ENCODE results near the gene FAM174B.

The FAM174B gene

DNA sequence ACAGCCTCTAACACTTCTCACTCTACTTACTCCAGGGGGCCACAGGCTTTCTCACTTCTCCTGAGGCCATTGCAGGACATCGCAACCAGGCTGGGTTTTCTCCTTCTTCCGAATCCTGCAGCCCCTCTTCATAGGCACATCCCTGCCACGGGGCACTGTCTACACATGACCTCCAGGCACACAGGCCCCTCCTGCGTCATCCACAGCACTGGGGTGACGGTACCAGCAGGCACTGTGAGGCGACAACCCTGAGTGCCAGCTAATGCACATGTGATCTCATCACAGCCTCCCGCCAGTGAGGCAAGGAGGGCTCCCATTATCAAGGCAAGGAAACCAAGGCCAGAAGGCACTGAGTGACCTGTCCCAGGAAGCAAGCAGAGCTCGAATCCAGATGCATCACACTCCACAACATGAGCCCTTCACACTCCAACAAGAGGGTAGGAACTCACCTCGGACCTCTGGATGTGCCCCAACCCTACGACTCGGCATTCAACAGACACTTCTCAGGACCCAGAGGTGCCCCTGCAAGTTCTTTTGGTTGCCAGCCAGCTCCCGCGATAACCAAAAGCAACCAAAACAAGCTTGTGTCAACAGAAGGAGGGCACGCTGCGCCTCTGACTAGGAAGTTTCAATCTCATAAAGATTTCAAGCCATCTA is 16.7 kb downstream of the FAM174B start:
- no peak for DNase-seq

DNA sequence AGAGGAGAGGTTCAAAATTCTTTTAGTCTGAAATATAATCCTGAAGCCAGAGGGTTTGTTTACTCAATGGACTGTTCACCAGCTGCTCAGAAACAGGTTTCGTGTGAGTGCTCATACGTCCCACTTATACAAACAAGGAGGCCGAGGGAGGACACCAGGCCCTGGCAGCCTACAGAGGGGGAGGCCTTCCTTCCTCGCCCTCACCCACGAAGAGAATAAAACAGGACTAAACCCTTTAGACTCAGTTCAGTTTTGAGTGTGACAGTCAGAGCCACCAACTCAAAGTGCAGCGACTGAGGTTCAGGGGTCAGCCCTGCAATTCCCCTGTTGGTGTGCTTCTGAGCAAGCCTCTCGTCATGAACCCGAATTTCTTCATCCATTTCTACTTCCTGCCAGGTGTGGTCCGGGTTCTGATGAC is 17.3 kb downstream of the FAM174B start:
- no peak for DNase-seq

DNA sequence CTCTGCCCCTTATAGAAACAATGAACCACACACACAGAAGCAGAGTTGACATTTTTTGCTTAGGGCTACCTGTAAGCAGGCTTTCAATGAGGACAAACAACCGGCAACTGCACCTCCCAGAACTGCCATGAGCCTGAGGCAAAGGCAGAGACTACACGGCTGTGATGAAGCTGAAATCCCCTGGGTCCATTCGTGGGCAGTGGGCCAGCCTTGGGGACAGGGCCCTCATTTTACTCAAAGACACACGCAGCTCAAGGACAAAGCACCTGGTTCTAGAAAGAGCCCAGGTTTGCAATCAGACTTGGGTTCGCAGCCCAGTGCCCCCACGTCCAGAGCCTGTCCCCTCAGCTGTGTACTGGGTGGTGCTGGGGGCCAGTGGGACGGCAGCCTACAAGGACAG is 17.9 kb downstream of the FAM174B start:
- DNase-seq: no peak

DNA sequence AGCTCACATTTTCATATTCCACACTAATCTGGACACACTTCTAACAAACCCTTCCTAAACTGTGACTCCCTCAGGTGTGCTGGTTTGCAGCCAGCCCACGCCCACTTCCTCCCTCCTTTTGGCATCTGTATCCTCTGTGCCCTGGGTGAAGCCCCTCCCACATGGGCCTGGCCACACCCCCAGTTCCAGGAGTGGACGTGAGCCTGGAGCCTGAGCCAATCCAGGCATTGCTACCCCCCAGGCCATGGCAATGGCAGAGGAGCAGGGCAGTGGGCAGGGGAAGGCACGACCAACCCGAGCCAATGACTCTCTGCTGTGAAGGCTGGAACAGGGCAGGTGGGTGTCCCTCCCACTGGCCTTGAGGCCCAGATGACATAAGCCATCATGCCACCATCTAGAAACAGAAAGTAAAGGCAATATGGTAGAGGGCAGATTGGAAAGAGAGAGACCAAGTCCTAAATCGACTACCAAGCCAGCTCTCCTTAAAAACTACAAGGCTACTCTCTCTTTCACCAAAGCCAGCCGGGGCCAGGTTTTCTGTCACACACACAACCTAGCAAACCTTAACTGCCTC is 18.6 kb downstream of the FAM174B start:
- no peak for DNase-seq

DNA sequence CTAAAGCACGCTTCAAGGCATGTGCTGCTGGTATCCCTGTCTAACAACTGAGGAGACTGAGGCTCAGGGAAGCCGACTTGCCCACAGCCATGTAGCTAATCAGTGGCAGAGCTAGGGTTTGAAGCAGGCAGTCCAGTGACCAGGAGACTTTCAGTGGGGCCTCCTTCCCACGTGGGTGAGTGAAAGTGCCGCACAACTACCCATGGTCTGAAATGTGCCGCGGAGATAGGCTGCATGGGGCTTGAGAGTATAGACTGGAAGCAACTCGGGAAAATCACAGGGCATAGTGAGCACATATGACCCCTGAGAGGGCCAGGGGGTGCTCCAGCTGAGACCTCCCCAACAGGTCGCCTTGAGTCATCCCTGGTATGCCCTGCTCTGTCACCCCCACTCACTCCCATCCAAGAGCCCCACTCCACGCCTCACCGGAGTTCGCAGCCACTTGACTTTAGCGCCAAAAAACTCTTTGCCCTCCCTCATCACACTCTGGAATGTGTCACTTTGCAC is 19.1 kb downstream of the FAM174B start:
- DNase-seq: no peak

DNA sequence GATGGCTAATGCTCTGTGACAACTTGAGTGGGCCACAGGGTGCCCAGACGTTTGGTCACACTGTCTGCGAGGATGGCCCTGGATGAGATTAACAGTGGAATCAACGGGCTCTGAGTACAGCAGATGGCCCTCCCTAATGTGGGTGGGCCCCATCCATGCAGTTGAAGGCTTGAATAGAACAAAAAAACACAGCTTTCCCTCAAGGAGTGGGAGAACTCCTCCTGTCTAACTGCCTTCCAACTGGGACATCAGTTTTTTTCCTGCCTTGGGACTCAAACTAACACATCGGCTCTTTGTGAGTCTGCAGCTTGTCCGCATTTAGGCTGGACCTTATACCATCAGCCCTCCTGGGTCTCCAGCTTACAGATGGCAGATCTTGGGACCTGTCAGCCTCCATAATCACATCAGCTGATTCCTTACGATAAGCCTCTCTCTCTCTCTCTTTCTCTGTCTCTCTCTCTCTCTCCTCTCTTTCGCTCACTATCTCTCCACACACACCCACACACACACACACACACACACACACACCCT is 20.8 kb downstream of the FAM174B start:
- DNase-seq: no peak

DNA sequence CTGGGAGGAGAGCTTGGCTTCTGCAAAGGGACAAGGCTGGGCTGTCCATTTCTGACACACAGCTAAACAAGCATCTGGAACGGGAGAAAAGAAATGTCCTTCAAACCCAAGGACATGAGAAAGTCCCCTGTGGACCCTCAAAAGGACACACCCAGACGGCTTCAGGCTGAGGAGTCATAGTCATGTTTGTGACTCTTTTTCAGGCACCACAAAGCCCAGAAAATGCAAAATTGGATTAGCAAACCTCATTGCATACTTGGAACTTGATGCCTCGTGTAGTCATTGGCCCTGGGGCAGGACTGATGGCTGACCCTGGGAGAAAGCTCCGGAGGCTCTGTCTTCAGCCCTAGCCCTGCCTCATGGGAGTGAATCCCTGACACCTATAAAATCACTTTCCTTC is 21.5 kb downstream of the FAM174B start:
- DNase-seq: no peak

DNA sequence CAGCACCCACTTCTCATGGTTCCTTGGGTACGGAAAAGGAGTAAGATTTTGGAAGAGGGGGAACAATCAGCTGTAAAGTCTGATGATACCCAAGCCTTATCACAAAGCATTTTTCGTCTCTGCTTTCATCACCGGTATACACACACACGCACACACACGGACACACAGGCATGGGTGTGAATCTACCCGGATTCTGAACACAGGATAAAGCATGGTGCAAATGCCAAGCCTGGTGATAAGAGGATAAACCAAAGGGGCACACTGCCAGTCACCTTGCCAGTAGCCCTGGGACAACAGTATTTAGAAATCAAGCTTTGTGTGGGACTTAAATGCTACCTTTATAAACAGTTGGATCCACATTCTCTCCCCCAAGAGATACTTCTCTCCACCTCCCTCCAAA is 22.2 kb downstream of the FAM174B start:
- no peak for DNase-seq

DNA sequence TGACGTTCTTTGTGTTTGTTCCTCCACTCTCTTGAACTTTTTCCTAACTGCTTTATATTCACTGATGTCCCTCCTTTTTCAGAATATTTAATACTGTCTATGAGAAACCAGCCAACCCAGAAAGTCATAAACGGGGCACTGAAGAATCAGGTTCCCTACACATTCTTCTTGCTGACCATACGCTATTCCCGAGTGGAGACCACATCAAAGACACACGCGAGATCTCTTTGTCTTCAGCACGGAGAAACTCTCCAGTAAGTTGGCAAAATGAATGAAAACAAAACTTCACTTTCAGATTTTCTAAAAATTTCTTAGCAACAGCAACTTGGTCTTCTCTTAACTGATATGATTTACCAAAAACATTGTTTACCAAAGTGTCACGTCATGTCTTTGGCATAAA is 22.6 kb downstream of the FAM174B start:
- no peak for DNase-seq

DNA sequence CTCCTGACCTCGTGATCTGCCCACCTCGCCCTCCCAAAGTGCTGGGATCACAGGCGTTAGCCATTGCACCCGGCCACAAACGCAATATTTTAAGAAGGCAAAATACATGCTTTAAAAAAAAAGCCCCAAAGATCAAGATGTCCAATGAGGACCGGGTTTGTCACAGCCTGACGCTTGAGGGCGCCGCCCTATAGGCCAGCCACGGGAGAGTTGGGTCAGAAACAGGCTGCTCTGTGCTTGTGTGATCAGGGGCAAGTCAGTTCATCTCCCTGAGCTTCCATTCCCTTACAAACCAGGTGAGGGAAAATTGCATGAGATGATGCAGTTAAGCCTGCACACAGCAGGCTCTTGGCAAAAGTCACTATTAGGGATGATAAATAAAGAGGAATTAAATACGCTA is 23.9 kb downstream of the FAM174B start:
- no peak for DNase-seq

DNA sequence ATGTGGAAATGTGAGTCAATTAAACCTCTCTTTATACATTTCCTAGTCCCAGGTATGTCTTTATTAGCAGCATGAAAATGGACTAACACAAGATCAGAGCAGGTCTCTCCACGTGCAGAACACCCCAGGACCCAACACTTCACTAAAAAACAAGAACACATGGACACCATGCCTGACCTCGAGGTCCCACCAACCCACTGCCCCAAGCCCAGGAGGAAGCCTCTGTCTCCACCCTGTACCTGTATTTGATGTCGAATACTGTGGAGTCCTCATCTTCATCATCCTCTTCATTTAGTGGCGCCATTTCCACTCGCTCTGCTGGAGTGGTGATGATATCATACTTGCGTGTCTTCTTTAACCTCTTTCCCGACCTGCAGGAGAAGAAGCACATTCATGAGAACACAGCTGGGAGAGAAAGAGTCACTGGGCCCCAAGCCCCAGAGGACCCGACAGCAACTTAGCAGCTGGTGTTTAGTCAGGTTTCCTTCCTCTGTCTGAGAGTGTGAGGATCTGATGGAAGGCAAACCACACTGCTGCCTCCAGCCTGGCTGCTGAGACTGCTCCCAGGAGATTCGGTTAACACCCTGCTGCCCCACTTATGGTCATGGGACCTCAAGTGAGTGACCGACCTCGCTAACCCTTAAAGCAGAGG is 25.5 kb downstream of the FAM174B start:
- DNase-seq: no peak

DNA sequence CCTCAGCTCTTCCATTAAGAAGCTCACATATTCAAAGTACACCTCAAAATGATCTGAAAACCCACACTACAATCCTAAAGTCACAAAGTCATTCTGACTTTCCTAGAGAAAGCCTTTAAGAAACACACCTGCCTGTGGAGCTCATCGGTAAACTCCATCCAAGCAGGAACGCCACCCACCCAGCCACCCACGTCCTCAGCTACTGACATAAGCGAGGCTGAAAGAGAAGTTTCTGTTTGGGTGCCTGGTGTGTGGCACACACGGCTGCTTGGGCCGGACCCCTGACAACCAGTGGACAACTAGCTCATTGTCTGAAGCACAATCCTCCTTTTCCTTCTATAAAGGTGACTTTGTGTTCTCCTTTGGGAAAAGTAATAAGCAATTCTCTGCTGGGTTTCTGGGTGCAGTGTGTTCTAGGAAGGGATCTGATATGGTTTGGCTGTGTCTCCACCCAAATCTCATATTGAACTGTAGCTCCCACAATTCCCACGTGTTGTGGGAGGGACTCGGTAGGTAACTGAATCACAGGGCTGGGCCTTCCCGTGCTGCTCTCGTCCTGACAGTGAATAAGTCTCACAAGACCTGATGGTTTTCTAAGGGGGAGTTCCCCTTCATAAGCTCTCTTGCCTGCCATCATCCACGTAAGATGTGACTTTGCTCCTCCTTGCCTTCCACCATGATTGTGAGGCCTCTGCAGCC is 26.1 kb downstream of the FAM174B start:
- no peak for DNase-seq

DNA sequence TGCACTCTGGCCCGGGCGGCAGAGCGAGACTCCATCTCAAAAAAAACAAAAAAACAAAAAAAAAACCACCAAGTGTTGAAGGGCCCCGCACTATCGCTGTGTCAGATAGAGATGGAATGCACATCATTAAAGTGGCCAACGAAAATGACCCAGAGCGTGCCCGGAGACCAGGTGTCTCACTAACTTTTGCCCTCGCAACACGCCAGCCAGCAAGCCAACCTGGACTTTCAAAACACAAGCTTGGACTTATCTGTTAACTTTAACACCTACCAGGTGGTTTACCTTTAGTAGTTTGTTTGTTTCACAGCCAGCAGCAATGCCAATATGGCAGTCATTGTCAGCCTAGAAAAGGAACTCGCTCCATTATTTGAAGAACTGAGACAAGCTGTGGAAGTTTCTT is 28.6 kb downstream of the FAM174B start:
- DNase-seq: no peak

DNA sequence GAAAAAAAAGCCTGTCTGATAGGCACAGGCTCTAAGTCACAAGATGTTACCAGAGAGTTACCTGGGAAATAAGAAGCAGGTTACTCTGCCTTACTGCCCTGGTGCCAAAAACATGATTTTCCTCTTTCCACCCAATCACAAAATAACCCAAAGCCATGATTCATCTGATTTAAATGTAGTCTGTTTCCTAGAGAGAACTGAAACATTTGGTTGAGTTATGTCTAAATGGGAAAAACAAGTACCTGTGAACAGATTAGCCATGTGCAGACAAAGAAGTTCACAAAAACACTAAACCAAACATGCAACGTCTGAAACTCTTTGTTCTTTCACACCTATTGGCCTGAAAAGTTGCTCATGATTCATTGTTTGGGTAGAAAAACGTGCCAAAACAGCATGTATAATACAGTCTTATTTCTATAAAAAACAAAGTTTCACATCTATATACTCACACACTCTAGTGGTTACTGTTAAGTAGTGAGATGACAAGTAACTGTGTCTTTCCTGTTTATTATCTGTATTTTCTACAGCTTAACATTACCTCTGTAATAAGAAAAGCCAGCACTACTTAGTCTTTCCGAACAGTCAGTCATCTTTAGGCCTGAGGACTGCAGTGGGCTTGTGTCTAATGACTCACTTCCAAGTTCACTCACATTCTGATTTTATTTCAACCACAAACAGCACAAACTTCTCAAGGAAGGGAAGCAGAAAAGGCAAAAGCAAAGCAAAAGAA is 30.2 kb downstream of the FAM174B start:
- no peak for DNase-seq

DNA sequence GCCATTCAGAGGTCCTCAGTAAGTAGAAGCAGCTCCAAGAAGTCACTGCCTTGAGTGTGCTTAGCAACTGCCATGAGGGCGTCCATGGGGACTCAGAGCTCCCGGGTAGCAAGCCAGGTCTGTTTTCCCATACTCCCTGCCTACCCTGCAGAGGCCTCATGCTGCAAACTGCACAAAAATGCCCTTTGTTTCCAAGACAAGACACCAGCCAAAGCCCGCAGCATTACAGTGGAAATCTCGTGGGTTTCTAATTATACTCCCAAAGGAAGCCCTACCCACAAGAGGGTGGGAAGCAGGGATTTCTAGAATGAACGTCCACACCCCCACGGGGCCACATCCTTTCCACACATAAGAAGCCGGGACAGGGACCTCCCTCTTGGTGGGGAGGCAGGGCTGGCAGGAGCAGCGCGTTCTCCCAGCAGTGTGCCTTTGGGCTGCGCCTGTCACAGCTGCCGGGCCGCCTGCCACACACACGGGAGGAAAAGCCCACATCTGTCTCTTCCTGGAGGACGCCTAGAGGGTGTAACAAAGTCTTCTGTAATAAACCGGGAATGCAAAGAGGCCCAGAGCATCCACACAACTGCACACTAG is 31.1 kb downstream of the FAM174B start:
- DNase-seq: no peak

DNA sequence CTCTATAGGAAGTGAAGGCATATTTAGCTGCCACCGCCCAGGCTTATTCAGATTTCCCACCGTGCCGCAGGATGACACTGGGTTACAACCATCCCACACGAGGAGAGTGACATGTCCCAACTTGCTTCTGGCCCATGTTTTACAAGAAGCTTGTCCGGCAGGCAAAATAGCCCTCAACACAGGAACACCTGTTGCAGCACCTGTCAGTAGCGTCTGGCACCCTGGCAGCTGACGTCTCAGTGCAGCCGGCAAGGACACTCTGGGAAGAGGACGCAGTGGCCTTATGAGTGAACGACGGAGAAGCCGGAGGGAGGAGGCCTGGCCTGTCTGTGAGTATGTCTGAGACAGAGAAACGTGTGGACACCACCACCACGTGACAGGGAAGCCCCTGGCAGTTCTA is 32.1 kb downstream of the FAM174B start:
- DNase-seq: no peak

DNA sequence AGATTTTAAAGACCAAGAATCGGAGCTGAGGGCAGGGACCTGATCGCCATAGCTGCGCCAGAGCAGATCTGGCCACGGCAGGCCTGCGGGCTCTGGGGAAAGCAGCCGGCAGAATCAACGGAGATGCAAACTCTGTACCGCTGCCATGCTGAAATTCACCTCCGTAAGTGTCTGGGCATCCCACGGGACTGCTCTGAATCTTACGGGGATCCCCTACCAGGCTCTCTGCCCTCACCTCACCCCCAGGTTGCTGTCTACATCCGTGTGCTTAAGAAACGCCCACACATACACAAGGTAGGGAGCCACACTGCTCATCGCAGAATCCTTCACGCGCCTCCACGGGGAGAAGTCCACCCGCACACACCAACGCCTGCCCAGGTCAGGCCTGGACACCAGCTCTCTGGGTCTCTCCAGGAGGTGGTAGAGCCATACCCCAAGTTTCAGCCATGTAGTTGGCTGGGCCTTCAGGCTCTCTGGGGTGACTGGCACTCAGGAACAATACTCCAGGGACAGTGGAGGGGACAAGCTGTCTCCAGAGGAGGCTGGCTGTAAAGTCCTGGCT is 33.5 kb downstream of the FAM174B start:
- DNase-seq: no peak

DNA sequence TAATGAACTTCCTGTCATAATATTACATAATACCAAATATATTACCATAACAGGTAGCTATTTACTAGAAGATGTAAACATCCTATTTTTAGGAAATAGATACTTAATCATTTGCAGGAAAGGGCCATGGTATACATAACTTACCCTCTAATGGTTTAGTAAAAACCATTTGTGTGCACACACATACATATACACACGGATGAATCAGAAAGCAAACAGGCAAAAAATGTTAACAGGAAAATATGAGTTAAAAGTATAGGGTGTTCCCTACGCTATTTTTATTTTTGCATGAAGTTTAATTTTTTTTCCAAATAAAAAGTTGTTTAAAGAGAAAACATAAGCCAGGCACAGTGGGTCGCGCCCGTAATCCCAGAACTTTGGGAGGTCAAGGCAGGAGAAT is 34.6 kb downstream of the FAM174B start:
- no peak for DNase-seq

DNA sequence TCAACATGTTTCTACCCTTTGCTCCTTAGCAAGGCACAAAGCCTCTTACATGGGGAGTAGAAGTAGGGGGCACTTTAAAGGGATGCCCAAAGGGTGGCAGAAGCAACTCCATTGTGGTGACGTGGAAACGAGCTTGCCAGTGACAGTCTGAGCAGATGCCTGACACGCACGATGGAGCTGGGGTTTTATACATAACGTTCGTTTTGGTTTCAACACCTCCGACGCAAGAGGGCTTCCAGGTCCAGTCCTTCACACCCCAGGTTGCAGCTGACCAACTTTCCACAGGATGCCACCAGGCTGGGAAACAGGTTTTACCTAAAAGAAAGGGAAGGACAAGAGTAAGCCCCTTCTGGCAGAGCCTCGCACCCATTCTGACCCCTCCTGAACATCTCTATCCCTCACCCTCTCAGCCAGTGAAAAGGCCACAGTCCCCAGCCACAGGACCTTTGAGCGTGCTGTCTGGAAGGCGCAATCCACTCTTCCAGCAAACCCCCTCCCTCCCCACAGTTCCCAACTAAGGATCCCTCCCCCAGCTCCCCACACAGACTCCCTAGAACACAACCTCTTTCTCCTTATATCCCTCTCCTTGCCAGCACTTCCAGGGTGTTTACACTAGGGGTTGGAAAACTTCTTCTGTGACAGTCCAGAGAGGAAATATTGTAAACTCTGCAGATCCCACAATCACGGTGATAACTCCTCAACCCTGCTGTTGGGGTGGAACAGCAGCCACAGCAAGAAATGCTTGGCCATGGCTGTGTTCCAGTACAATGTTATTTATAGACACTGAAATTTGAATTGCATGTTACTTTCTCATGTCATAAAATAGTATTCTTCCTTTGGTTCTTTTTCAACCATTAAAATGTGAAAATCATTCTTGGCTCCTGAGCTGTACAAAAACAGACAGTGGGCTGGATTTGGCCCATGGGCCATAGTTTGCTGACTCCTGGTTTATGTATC is 36.2 kb downstream of the FAM174B start:
- DNase-seq: no peak

DNA sequence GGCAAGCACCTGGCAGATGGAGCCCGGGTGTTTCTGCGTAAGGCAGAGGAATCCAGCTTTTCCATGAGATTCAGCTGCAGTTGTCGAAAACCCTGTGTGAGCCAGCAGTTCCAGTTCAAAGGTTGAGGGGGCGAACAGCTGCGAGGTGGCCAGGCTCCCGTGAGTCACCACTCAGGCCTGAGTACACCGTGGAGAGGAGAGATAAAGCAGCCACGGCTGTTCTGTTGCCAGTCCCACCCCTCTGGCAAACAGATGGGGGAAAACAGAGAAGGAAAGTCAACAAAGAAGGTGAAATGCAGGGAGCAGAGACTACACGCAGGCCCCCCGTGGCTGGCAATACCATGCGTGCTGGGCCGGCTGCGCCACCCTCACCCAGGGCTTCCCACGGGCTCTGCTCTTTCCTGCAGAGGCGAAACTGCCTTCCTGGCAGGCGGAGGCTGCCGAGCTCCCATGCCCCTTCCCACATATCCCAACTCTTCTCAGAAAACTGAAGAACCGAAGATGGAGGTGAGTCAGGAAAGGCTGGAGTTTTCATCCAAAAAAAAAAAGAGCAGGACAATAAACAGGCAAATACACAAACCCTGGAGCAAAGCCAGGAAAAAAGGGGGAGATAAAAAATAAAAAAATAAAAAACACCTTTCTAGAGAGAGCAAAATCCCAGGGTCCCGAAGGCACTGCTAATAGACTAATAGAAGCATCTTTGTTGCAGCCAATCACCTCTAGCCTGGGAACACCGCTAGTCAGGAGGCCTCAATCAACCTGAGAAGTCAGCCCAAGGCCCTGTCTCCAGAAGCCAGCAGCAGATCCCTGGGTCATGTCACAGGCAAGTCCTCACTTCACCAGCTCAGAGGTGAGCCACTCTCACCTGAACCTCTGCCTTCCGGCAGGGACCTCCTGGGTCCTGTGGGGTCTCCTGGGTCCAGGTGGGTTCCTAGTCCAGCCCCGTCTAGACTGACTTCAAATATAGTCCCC is 37.7 kb downstream of the FAM174B start:
- no peak for DNase-seq
